Measurements from ENCODE around the gene SF3A1. TPM values are rescaled to one million over a fixed set of nuclear protein-coding genes. Genes with fewer than 3 reads are reported as not detected.

SF3A1 gene
- total RNA-seq, 4 donors from 2014 or later, result 38.5 to 71.7 (median 60.4) TPM

DNA sequence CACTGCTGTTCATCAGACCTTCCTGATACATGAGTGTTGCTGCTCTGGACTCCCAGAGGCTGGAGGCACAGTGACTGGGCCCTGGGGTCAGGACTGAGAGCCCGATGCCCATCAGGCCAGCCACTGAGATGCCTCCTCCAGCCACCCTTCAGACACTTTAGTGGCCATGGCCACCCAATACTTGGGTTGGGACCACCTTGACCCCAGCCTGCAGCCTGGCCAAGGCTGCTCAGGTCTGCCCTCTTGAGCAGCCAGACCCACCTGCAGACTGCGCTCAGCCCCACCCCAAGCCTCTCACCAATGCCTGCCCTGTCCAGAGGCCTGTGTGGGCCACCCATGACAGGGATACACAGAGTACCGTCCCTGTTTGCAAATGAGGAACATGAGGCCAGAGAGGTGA is 26.4 kb upstream of the SF3A1 start:
- DNase-seq (ENCODE audit: low spot score) (no peak), ATAC-seq (ENCODE audit: low FRiP score) (no peak)
- TF ChIP-seq, protein P1, sequence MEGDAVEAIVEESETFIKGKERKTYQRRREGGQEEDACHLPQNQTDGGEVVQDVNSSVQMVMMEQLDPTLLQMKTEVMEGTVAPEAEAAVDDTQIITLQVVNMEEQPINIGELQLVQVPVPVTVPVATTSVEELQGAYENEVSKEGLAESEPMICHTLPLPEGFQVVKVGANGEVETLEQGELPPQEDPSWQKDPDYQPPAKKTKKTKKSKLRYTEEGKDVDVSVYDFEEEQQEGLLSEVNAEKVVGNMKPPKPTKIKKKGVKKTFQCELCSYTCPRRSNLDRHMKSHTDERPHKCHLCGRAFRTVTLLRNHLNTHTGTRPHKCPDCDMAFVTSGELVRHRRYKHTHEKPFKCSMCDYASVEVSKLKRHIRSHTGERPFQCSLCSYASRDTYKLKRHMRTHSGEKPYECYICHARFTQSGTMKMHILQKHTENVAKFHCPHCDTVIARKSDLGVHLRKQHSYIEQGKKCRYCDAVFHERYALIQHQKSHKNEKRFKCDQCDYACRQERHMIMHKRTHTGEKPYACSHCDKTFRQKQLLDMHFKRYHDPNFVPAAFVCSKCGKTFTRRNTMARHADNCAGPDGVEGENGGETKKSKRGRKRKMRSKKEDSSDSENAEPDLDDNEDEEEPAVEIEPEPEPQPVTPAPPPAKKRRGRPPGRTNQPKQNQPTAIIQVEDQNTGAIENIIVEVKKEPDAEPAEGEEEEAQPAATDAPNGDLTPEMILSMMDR (IDR thresholded peaks at IDR 0.05), result no peak

DNA sequence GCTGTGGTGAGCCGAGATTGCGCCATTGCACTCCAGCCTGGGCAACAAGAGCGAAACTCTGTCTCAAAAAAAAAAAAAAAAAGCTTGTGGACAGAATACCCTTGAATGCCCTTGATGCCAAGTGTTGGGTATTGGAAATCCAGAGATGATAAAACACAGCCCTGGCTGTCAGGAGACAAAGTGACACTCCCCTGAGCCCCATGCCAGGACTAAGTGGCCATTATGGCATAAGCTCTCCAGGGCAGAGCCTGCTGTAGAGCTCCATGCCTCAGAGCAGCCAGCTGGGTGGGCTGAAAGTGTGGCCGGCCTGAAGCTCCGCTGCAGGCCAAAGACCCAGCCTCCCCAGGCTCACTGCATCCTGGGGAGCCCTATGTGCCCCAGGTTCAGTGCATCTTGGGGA is 25.6 kb upstream of the SF3A1 start:
- ATAC-seq (ENCODE audit: low FRiP score), result no peak
- TF ChIP-seq, protein P1 (IDR thresholded peaks at IDR 0.05), result no peak
- no peak for DNase-seq (ENCODE audit: low spot score)

DNA sequence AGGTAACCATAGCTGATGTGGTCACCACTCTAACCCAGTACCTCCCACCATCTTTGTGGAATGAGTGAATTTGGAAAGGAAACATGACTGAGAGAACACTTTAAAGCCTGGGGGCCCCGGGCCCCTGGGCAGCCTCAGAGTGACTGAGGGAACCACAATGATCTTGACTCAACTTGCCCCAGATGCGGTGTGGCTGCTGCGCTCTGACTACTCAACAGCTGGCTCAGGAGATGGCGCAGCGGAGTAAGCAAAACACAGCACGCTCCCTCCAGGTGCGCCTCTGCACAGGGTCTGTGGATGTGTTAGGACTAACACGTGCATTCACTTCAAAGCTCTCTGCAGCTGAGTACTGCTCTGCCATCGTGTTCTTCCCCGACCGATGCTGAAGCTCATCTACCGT is 24.6 kb upstream of the SF3A1 start:
- no peak for DNase-seq (ENCODE audit: low spot score)
- TF ChIP-seq, protein P1 (IDR thresholded peaks at IDR 0.05), result no peak
- ATAC-seq (ENCODE audit: low FRiP score), result no peak

DNA sequence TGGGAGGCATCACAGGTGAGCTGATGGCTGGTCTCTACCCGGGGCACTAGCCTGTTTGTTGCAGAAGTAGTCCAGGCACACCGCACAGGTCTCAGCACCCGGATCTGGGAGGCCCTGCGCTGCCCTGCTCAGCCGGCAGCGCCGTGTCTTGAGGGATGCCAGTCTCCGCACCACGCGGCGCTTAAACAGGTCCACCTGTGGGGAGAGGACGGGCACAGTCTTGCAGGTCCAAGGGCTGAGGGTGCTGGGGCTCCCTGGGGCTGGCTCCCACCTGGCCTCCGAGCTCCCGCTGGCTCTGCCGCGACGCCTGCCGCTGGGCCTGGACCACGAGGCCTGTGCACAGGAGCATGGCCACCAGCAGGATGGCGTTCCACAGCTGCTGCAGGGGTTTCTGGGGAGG is 23.3 kb upstream of the SF3A1 start:
- no peak for ATAC-seq (ENCODE audit: low FRiP score)
- TF ChIP-seq, protein P1 (IDR thresholded peaks at IDR 0.05), result no peak
- DNase-seq (ENCODE audit: low spot score), result no peak

DNA sequence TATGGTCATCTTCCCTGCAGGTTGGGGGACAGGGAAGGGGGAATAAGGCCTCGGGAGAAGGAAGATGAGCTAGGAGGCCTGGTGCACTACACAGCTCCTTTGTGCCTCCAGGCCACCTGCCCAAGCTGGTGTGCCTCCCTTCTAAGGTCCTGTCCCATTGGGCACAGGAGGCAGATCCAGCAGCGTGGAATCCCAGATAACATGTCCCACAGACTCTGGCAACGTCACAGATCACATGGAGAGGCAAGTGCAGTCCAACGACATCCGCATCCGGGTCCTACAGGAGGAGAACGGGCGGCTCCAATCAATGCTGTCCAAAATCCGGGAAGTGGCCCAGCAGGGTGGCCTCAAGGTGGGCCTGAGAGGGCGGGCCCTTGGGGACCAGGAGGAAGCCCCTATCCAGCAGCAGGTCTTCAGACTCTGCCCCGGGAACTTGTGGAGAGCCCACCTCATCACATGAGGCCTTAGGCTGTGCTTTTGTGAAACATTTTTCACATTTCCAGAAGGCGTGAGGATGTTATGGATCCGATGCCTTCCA is 18.7 kb upstream of the SF3A1 start:
- no peak for ATAC-seq (ENCODE audit: low FRiP score)
- TF ChIP-seq, protein P1 (IDR thresholded peaks at IDR 0.05), result no peak
- no peak for DNase-seq (ENCODE audit: low spot score)

DNA sequence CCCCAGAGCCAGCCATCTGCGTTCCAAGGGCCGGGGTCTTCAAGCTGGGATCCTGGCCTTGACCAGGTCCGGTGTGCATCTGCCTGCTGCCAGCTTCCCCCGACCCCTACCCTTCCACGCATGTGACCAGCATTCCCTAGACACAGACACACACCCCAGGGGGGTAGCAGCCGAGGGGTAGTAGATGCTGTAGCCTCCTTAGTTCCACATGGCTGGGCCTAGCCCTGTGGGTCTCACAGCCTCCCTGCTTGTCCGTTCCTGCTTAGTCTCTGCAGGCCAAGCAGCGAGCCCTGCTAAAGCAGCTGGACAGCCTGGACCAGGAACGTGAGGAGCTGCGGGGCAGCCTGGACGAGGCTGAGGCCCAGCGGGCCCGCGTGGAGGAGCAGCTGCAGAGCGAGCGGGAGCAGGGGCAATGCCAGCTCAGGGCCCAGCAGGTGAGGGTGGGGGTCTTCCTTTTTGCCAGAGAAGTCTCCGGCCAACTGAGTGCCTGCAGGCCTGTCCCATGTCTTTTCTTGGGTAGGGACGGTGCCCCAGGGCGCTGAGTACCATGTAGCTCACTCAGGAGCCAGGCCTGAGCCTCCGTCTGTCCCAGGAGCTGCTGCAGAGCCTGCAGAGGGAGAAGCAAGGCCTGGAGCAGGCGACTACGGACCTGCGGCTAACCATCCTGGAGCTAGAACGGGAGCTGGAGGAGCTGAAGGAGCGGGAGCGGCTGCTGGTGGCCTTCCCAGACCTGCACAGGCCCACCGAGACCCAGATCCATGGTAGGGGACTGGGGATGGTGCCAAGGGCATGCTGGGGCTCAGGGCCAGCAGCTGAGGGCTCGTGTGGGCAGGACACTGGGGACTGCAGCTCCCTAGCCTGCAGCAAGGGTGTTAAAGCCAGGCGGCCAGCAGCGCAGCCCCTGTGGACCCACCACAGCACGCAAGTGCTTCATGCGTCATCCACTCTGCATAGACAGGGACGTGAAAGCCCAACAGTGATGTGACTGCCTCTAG is 16.9 kb upstream of the SF3A1 start:
- no peak for DNase-seq (ENCODE audit: low spot score)
- TF ChIP-seq, protein P1 (IDR thresholded peaks at IDR 0.05), result no peak
- ATAC-seq (ENCODE audit: low FRiP score), result no peak

Data from omental fat pad (tissue), 4 donors.